Neutrophil (primary cell): ENCODE results near the gene MPST.

Experiments used
- H3K27ac ChIP-seq: fragments of 200-600 bp; sonication (generic); 2 replicates; pipeline ENCODE4 v1.5.1; 2016; ENCODE audit warnings: mild to moderate bottlenecking, moderate library complexity
- H3K27me3 ChIP-seq: fragments of 200-600 bp; sonication (generic); 2 replicates; pipeline ENCODE4 v1.6.0; 2016; ENCODE audit warnings: mild to moderate bottlenecking
- H3K36me3 ChIP-seq: fragments of 200-600 bp; sonication (generic); 2 replicates; pipeline ENCODE4 v1.5.1; 2017
- H3K4me1 ChIP-seq, 2 experiments: fragments of 200-600 bp in 1 of 2; sonication (generic) in 1 of 2; 1 replicate in 1 of 2; 2 replicates in 1 of 2; pipeline versions ENCODE4 v1.5.1 to v1.6.1; 2013 to 2016; ENCODE audit warnings: low read depth in 1 of 2, low read length in 1 of 2, mild to moderate bottlenecking in 1 of 2, moderate library complexity in 1 of 2; ENCODE audit not compliant: control insufficient read depth in 1 of 2, insufficient read depth in 1 of 2
- H3K4me3 ChIP-seq, 2 experiments: fragments of 200-600 bp in 1 of 2; sonication (generic) in 1 of 2; 1 replicate in 1 of 2; 2 replicates in 1 of 2; pipeline ENCODE4 v1.5.1; 2013 to 2016; ENCODE audit warnings: low read depth in 1 of 2, low read length in 1 of 2, mild to moderate bottlenecking in 1 of 2, moderate library complexity in 1 of 2
- H3K9me3 ChIP-seq: fragments of 200-600 bp; sonication (generic); 2 replicates; pipeline ENCODE4 v1.5.1; 2016
- TF ChIP-seq, protein P1 (sequence below): fragments of 200-600 bp; sonication (generic); IDR thresholded peaks from 2 replicates; pipeline ENCODE4 v1.5.1; 2016; ENCODE audit warnings: antibody characterized with exemption

MPST gene

DNA sequence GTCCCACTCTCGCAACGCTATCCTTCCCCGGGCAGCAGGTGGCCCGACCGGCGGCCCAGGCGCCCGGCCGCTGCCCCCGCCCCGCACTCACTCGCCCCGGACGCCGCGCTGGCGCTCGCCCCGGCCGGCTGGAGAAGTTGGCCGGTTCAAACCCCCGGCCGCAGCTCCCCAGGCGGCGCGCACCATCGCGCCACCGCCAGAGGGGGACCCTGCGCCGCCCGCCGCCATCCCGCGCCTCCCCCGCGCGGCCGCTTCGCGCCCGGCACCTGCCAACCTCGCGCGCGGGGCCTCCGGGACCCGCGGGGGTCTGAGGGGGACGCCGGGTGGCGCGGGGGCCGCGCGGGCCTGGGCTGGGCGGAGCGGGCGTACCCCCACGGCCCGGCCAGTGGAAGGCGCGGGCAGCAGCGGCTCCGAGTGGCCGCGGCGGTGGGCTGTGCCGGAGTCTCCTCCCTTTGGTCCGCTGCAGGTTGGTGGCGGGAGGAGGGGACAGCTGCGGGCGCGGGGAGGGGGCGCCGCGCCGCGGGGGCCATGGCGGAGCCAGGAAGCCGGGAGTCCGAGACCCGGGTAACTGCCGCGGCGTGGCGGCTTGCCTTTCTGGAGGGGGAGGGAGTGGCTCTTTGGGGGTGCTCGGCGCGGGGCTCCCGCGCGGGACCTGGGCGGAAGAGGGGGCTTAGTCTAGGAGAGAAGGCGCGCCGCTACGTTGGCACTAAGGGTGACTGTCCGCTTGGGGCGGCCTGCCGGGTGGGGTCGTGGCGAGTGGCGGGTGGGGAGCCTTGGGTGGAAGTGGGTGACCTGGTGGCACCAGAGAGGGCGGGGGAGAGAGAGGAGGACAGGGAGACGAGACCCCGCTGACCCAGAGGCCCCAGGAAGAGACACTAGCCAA lies at the start of gene MPST, which contains the start of gene TST:
Gene MPST (plus strand): TSS at position 434 of the 883 bp plus-strand sequence. CDS start 95 bp downstream, at position 529.
Gene TST (minus strand): TSS at position 139 of the 883 bp plus-strand sequence. CDS start 715 bp downstream, outside the sequence.
- peak within 1 kb of the TSS; percentile 91 for H3K27ac ChIP-seq
- TF ChIP-seq, protein P1, sequence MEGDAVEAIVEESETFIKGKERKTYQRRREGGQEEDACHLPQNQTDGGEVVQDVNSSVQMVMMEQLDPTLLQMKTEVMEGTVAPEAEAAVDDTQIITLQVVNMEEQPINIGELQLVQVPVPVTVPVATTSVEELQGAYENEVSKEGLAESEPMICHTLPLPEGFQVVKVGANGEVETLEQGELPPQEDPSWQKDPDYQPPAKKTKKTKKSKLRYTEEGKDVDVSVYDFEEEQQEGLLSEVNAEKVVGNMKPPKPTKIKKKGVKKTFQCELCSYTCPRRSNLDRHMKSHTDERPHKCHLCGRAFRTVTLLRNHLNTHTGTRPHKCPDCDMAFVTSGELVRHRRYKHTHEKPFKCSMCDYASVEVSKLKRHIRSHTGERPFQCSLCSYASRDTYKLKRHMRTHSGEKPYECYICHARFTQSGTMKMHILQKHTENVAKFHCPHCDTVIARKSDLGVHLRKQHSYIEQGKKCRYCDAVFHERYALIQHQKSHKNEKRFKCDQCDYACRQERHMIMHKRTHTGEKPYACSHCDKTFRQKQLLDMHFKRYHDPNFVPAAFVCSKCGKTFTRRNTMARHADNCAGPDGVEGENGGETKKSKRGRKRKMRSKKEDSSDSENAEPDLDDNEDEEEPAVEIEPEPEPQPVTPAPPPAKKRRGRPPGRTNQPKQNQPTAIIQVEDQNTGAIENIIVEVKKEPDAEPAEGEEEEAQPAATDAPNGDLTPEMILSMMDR = peak; percentile 43
- H3K9me3 ChIP-seq = no peaks in the 10 kb centered on the region
- peaks cover 18% of the 10 kb centered on the region for H3K36me3 ChIP-seq
- H3K27me3 ChIP-seq = no peaks in the 10 kb centered on the region
- H3K4me1 ChIP-seq = peaks cover 36 to 37% of the 10 kb centered on the region in 2 experiments
- H3K4me3 ChIP-seq = peak within 1 kb of the TSS; percentile 89 to 91

DNA sequence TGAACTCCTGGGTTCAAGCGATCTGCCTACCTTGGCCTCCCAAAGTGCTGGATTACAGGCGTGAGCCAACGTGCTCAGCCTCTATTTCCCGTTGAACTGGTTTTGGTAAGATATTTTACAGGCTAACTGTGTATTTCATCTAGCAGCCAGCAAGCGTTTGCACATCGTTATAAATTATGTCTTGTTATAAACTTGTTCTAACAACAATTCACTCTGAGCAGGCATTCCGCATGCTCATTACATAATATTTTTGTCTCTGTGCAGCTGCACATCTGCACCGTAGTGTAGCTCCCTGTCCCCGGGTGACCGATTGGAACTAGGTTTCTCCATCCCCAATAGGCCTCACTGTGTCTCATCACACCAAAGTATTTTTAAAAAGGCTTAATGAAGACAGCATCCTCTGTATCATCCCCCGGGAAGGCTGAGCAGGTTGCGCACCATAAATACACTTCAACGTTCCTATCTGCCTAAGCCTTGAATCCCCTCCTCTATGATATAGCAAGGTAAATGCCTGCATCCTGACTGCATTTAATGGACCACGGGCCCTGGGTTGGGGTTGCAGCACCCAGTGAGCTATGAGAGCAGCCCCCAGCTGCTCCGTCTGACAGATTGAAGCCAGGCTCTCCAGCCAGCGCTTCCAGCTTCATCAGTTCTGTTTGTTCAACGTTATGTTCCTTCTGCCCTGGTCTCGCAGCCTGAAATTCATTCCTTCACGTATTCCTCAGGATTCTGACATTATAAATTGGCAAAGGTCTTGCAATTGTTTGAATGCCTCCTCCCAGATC lies 48.0 kb upstream of the MPST start:
- TF ChIP-seq, protein P1 = no peak
- Histone ChIP-seq H3K4me1 (peaks cover 38 to 47% of the 10 kb centered on the region in 2 experiments), H3K27me3 (no peaks in the 10 kb centered on the region), H3K4me3 (no peak overlapping the region), H3K36me3 (no peaks in the 10 kb centered on the region), H3K9me3 (no peaks in the 10 kb centered on the region), H3K27ac (no peak overlapping the region)

DNA sequence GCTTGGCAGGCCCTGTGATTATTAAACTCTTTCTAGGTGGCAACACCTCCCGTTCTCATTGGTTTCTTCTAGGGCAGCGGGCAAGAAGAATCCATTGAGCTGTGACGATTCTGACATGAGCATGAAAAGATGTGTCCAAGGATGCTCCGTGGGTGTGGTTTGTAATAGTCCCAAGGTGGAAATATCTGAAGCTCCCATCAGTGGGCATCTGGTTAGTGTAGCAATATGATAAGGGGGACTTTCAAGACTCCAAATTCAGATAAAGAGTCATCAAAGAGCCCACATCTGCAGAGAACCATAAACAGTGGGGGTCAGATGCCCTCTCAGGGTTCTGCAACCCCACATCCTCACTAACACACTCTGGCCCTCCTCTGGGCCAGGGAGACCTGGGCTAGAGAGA lies 42.9 kb upstream of the MPST start:
- Histone ChIP-seq H3K36me3 (no peaks in the 10 kb centered on the region), H3K4me3 (no peak overlapping the region), H3K4me1 (peaks cover 29 to 30% of the 10 kb centered on the region in 2 experiments), H3K9me3 (no peaks in the 10 kb centered on the region), H3K27ac (peak overlapping the region; percentile 82), H3K27me3 (no peaks in the 10 kb centered on the region)
- TF ChIP-seq, protein P1 = no peak

DNA sequence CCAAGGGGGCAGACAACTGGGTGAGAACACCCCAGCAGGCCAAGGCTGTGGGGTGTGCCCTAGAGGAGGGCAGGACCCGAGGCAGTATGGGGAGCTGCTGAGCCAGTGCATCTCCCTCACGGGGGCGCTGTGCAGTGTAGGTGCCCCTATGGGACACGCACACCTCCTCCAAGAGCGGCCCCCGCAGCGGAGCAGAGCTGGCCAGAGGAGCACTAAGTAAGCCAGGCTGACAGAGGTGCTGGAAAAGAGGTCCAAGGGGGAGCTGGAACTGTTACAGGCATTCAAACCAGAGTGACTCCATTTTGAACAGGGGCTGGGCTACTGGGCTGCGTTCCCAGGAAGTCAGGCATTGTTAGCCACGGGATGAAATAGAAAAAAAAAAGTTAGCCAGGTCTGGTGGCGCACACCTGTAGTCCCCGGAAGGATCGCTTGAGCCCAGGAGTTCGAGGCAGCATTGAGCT lies 42.1 kb upstream of the MPST start:
- TF ChIP-seq, protein P1 = no peak
- Histone ChIP-seq H3K9me3 (no peaks in the 10 kb centered on the region), H3K27me3 (peaks cover 2% of the 10 kb centered on the region), H3K4me3 (peak overlapping the region; percentile 54 to 56), H3K4me1 (peaks cover 29 to 30% of the 10 kb centered on the region in 2 experiments), H3K27ac (peak overlapping the region; percentile 82), H3K36me3 (no peaks in the 10 kb centered on the region)

DNA sequence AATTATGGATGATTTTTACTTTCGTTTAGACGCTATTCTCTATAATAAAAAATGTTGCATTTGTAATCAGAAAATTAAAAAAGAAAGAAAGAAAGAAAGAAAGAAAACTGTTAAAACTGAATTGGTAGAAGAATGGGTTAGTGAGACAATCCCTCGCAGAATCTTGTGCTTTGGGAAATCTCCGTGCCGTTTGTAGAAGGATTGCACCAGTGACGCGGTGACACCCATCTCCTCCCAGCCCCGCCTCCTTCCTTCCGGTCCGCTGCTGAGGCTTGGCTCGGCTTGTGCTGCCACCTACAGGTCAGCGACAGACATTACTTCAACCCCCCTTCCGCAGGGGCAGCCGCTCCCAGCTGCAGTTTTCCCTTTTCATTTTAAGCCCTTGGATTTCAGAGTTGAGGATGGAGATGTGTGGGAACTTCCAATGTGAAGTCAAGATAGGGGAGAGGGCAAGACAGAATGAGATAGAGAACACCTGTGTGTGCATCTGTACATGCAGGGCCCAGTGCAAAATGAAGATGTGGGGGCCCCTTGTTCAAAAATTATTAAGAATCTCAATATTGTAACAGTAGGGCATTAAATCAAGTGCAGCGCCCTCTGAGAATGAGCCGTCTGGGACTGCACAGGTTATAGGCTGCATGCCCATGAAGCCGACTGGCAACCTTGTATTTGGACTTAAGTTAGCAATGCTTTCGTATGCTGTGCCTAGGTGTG lies 41.4 kb upstream of the MPST start:
- Histone ChIP-seq H3K4me1 (peaks cover 29 to 30% of the 10 kb centered on the region in 2 experiments), H3K27ac (peak overlapping the region; percentile 82), H3K4me3 (peak overlapping the region; percentile 54 to 56)

More for the DNA sequence above, 41.4 kb upstream of the MPST start:
- peaks cover 3% of the 10 kb centered on the region for H3K27me3 ChIP-seq
- TF ChIP-seq, protein P1 = peak; percentile 98
- no peaks in the 10 kb centered on the region for H3K9me3 ChIP-seq
- H3K36me3 ChIP-seq = no peaks in the 10 kb centered on the region
